HL-60/S4 treated with phorbol 12-myristate 13-acetate at 8.2 ng/mL for 4 days and 3 days (cell line): ENCODE results near the gene PCMTD2.
"Not testable (repeated sequence)": the region's sequence is repeated elsewhere in the genome, so short reads cannot be mapped to it uniquely, and the experiment has no call there.

Experiments used
- in situ Hi-C: fragments of 300-500 bp; cut with MboI; formaldehyde crosslinking; loops from 2 replicates; pipeline ENCODE4 v1.15.0; 2022; ENCODE audit warnings: low sequenced_read_pairs

The PCMTD2 gene

DNA sequence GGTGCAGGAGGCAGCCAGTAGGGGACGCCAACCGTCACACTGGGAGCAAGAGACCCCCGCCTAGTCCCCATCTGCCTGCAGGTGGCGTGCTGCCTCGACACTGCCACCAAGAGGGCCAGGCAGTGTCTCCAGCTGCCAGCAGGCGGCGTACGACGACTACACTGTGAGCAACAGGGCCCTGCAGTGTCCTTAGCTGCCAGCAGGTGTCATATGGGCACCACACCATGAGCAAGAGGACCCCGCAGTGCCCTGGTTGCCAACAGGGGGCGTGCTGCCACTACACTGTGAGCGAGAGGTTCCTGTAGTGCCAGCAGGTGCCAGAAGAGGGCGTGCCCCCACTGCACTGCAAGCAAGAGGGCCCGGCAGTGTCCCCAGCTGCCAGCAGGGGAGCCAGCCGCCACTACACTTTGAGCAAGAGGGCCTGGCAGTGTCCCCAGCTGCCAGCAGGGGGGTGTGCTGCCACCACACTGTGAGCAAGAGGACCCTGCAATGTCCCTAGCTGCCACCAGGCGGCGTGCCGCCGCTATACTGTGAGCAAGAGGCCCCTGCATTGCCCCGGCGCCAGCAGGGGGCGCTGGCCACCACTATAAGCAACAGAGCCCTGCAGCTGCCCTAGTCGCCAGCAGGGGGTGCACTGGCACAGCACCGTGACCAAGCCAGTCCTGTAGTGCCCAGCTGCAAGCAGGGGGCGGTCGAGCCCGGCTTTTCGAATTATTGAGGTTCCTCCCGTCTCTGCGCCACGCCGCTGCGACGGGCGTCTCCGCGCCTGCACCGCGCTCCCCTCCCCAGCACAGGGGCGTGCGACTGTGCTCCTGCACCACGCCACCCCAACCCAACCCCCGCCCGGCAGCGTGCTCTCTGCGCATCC is 30.3 kb downstream of the PCMTD2 start:
- in situ Hi-C loops = not testable (repeated sequence)

DNA sequence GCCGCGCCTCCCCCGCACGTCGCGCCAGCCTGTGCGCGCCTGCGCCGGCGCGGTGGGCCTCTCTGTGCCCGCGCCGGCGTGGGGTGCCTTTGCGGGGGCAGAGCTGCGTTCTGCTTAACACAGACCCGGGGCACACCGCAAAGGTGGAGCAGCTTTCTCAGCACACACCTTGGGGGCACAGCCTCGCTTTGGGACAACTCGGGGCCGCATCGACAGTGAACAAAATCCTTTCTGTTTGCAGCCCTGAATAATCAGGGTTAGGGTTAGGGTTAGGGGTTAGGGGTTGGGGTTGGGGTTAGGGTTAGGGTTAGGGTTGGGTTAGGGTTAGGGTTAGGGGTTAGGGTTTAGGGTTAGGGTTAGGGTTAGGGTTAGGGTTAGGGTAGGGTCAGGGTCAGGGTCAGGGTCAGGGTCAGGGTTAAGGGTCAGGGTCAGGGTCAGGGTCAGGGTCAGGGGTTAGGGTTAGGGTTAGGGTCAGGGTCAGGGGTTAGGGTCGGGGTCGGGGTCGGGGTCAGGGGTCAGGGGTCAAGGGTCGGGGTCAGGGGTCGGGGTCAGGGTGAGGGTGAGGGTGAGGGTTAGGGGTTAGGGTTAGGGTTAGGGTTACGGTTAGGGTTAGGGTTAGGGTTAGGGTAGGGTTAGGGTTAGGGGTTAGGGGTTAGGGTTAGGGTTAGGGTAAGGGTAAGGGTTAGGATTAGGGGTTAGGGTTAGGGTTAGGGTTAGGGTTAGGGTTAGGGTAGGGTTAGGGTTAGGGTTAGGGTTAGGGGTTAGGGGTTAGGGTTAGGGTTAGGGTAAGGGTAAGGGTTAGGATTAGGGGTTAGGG is 31.1 kb downstream of the PCMTD2 start:
- in situ Hi-C loops = not testable (repeated sequence)

DNA sequence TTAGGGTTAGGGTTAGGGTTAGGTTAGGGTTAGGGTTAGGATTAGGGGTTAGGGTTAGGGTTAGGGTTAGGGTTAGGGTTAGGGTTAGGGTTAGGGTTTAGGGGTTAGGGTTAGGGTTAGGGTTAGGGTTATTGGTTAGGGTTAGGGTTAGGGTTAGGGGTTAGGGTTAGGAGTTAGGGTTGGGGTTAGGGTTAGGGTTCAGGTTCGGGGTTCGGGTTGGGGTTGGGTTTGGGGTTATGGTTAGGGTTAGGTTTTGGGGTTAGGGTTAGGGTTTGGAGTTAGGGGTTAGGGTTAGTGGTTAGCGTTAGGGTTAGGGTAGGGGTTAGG is 31.7 kb downstream of the PCMTD2 start:
- in situ Hi-C loops = not testable (repeated sequence)

DNA sequence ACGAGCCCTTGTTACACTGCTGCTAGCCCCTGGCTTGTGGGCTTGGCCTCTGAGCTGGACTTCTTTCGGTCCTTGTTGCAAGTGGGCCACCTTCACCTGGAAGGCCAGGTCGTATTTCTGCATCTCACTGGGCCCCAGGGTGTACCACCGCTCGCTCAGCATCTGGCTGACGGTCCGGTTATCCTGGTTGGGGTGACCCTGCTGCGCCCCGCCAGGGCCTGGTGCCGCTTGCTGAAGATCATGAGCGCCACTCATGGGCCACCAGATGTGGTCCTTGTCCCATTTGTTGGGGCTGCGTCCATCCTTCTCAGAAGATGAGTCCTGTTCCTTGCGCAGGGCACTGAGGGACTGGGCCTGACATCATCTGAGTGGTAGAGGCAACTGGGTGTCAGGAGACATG is 36.6 kb downstream of the PCMTD2 start:
- in situ Hi-C loops = not testable (repeated sequence)

DNA sequence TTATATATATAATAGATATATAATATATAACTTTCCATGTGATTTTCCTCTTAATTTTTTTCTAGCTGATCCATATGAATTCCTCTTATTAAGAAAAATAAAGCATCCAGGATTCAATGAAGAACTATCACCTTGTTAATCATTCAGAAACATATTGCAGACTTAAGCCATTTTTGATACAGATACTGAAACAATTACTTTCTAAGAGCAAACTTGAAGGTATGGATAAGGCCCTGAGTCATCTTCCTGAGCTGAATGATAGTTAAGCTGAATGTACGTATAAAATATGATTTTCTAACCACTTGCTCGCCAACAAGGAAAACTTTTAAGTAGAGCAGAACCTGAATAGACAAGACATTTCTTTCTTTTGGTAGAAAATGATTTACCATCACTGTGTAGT is 47.5 kb downstream of the PCMTD2 start:
- in situ Hi-C loops = not testable (repeated sequence)

DNA sequence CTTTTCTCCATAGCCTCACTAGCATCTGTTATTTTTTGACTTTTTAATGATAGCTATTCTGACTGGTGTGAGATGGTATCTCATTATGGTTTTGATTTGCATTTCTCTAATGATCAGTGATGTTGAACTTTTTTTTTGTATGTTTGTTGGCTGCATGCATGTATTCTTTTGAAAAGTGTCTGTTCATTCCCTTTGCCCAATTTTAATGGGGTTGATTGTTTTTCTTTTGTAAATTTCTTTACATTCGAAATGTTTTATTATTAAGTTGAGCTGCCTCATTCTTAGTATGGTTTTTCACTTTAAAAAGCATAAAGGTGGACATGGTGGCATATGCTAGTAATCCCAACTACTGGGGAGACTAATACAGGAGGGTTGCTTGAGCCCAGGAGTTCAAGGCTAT is 58.2 kb downstream of the PCMTD2 start:
- in situ Hi-C loops = not testable (repeated sequence)

DNA sequence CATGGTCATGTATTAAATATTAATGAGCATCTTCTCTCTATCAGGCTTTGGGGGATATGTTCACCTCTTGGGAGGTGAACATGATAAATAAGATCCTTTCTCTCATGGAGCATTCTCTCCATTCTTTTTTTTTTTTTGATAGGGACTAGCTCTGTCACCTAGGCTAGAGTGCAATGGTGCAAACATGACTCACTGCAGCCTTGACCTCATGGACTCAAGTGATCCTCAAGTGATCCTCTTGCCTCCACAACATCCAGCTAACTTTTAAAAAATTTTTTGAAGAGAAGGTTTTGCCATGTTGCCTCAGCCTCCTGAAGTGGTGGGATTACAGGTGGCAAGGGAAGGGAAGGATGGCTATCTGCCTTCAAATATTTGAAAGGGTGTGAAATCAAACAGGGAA is 59.8 kb downstream of the PCMTD2 start:
- in situ Hi-C loops = not testable (repeated sequence)

DNA sequence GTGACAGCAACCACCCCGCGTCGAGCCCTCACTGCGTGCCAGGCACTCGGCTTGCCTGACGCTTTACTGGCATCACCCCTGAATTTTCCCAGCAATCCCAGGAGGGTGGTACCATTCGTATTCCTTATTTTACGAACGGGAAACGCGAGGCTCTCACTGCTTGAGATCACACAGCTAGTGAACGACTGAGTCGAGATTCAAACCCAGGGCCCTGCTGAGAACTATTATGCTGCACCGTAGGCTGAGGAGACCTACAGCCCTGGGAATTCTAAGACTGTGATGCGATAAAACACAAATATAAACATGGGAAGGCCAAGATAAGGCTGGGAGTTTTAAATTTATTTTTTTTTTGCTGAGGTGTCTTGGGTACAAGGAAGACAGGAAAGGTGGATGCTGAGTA is 60.3 kb downstream of the PCMTD2 start:
- in situ Hi-C loops = not testable (repeated sequence)

DNA sequence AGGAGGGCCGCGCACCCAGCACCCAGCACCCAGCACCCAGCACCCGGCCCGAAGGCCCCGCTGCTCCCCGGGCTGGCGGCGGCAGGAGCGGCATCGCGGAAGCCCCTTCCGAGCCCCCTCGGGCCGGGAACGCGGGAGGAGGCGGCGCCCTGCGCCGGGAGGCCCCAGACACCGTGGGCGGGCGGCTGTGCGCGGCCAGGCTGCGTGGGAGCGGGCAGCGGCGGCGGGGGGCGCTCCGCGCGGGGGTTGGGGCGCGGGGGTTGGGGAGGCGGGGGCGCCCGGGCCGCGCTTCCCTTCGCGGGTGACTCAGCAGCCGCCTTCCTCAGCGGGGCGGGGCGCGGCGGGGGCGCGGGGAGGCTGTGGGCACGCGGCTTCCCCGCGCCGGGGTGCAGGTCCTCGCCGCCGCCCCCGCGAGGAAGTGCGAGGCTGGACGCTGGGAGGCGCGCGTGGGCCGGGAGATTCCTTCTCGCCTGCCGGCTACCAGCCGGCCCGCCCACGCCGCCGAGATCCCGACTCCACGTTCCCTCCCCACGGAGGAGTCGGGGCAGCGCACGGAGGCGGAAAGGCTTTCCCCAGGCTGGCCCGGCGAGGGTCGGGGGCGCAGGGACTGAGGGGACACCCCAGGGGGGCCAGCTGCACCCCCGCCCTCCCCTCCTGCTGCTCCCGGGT is 61.0 kb downstream of the PCMTD2 start:
- in situ Hi-C loops = not testable (repeated sequence)

DNA sequence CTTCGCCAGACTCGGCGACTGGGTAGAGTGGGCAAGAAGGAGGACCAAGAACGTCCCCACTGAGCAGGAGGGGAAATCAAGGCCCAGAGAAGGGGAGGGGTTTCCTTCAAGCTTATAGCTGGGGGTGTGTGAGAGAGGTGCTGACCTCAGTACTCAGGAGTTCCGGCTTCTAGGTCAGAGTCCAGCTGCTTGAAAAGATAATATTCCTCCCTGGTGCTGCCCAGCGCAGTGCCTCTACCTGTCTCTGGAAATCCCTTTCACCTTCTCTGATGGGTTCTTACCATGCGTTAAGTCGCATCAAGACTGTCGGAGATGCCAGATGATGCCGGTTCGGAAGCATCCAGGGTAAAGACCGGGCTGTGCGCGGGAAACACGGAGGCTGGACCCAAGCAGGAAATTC is 61.8 kb downstream of the PCMTD2 start:
- in situ Hi-C loops = not testable (repeated sequence)

DNA sequence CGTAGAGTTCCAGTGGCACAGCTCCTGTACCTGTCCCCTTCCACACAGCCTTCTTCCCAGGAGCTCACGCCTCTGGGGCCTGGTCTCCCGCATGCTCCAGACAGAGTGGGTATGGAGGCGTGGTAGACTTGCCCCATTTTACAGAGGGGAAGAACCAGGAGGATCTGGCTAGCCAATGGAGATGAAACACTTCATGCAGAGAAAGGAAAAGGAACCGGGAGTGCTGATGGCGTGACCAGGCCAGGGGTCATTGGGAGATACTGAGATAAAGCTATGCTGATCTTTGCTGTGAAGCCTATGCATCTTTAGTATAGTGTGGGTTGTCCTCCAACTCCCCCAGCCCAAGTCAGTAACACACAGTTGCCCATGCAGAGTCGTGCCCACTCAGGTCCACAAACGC is 62.5 kb downstream of the PCMTD2 start:
- in situ Hi-C loops = not testable (repeated sequence)

DNA sequence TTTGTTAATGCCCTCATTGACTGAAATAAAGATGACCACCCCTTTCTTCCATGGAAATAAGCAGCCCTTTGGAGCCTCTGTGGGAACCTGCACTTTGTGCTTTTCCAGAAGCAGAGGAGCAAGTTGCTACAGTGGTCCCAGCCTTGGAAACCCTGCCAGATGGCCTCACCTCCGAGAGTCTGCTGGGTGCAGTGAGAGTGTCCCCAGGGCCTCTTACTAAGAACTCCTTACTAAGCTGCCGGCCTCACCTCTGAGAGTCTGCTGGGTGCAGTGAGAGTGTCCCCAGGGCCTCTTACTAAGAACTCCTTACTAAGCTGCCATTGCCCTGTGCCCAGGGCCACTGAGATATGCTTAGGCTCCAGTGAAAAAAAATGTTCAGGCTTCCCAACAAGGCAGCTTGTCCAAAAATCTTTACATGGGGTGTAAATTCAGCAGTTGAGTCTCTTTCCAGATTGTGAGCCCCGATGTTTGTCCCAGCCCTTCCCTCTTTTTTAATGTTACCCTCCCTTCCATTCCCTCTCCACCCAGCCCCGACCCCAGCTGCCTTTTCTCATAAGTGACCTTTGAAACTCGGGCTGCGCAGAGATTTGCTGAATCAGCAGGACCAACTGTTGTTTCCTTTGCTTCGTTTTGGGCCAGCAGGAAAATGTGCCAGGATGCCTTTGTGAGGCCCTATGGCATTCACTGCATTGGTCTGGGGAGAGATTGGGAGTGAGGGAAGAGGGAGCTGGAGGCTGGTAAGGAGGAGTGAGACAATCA is 66.7 kb downstream of the PCMTD2 start:
- in situ Hi-C loops = not testable (repeated sequence)
